Astrocyte (in vitro differentiated cells and primary cell): ENCODE measurements around the gene PEX7. TPM values are rescaled to one million over a fixed set of nuclear protein-coding genes. Genes with fewer than 3 reads are reported as not detected.
"Not testable (repeated sequence)": the region's sequence is repeated elsewhere in the genome, so short reads cannot be mapped to it uniquely, and the experiment has no call there.

Experiments
- DNase-seq: peaks from one replicate; pipeline ENCODE4 v3.0.0-alpha.2; 2010; ENCODE audit warnings: low read depth
- FAIRE-seq: peaks from 2 replicates; lab custom pipeline; 2011; peaks lifted over from hg19 to GRCh38; lab: Jason Lieb, UNC
- H2AFZ ChIP-seq: 2 replicates; pipeline ENCODE4 v1.6.0; 2012; ENCODE audit warnings: low read depth, low read length, inconsistent platforms
- H3K27ac ChIP-seq: 2 replicates; pipeline ENCODE4 v1.5.1; 2011; ENCODE audit warnings: low read depth, low read length, inconsistent platforms
- H3K27me3 ChIP-seq: 2 replicates; pipeline ENCODE4 v1.6.0; 2011; ENCODE audit warnings: low read length, inconsistent platforms; ENCODE audit not compliant: insufficient read depth
- H3K36me3 ChIP-seq: 2 replicates; pipeline ENCODE4 v1.5.1; 2011; ENCODE audit warnings: low read length, inconsistent platforms; ENCODE audit not compliant: insufficient read depth
- H3K4me1 ChIP-seq: 2 replicates; pipeline ENCODE4 v1.5.1; 2011; ENCODE audit warnings: low read length, inconsistent platforms; ENCODE audit not compliant: insufficient read depth
- H3K4me2 ChIP-seq: 2 replicates; pipeline ENCODE4 v1.6.0; 2012; ENCODE audit warnings: low read length, inconsistent platforms
- H3K4me3 ChIP-seq: 2 replicates; pipeline ENCODE4 v1.5.1; 2011; ENCODE audit warnings: low read depth, mild to moderate bottlenecking, low read length, inconsistent platforms; ENCODE audit not compliant: insufficient read depth
- H3K79me2 ChIP-seq: 2 replicates; pipeline ENCODE4 v1.6.0; 2012; ENCODE audit warnings: mild to moderate bottlenecking, low read length, inconsistent platforms; ENCODE audit not compliant: insufficient read depth
- H3K9ac ChIP-seq: 2 replicates; pipeline ENCODE4 v1.6.0; 2012; ENCODE audit warnings: mild to moderate bottlenecking, low read length, inconsistent platforms
- H3K9me3 ChIP-seq: 2 replicates; pipeline ENCODE4 v1.5.1; 2012; ENCODE audit warnings: low read depth, mild to moderate bottlenecking, low read length, inconsistent platforms; ENCODE audit not compliant: insufficient read depth
- H4K20me1 ChIP-seq: 2 replicates; pipeline ENCODE4 v1.6.0; 2012; ENCODE audit warnings: low read length, inconsistent platforms; ENCODE audit not compliant: insufficient read depth
- H3K27ac Mint-ChIP-seq: one replicate; pipeline ENCODE4 v1.8.0; 2021; ENCODE audit warnings: mild to moderate bottlenecking, mixed read lengths; ENCODE audit not compliant: unreplicated experiment
- H3K27me3 Mint-ChIP-seq: one replicate; pipeline ENCODE4 v1.8.0; 2021; ENCODE audit warnings: low read depth, mixed read lengths; ENCODE audit not compliant: unreplicated experiment
- H3K36me3 Mint-ChIP-seq: one replicate; pipeline ENCODE4 v1.8.0; 2021; ENCODE audit warnings: low read depth, mixed read lengths; ENCODE audit not compliant: unreplicated experiment
- H3K4me1 Mint-ChIP-seq: one replicate; pipeline ENCODE4 v1.8.0; 2021; ENCODE audit warnings: low read depth, mixed read lengths; ENCODE audit not compliant: unreplicated experiment
- H3K4me3 Mint-ChIP-seq: one replicate; pipeline ENCODE4 v1.8.0; 2021; ENCODE audit warnings: mild to moderate bottlenecking, moderate library complexity, mixed read lengths; ENCODE audit not compliant: unreplicated experiment
- H3K9me3 Mint-ChIP-seq: one replicate; pipeline ENCODE4 v1.8.0; 2021; ENCODE audit warnings: mild to moderate bottlenecking, mixed read lengths; ENCODE audit not compliant: unreplicated experiment
- EZH2 ChIP-seq: IDR thresholded peaks from 2 replicates; pipeline ENCODE4 v1.6.1; 2012; ENCODE audit warnings: mild to moderate bottlenecking, low read length, inconsistent platforms; ENCODE audit not compliant: insufficient read depth
- total RNA-seq: library from RNA; stranded (reverse); gene quantifications from 2 replicates; pipeline ENCODE4 v1.2.1, GENCODE V29; 2021
- TF ChIP-seq, protein P1 (sequence below): IDR thresholded peaks from 2 replicates; pipeline ENCODE4 v1.5.1; 2011; ENCODE audit warnings: low read depth, mild to moderate bottlenecking, inconsistent platforms, low read length, moderate library complexity; ENCODE audit not compliant: insufficient read depth

Gene PEX7
- total RNA-seq, 1 donor from 2014 or later = 4.8 TPM

DNA sequence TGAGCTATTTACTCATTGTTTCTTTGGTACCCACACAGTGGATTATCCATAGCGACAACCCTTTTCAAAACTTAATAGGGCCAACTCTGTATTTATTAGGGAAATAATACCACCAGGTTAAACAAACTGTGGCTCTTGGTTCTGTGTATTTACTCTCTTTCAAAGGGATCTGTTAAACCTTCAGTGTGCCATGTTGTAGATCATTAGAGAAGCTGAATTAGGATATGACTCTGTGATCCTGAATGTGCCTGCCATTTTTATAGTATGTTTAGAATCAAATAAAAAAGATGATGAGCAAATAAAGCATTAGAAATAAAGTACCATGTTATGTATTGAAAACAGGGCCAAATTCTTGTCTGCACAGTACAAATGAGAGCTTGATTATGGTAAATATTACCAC is 74.7 kb downstream of the PEX7 start:
- Histone ChIP-seq H3K79me2 (no peaks in the 10 kb centered on the region), H3K9ac (no peak overlapping the region), H3K27me3 (no peaks in the 10 kb centered on the region), H3K4me1 (no peaks in the 10 kb centered on the region), H3K27ac (no peak overlapping the region), H4K20me1 (no peaks in the 10 kb centered on the region), H3K4me3 (no peak overlapping the region), H2AFZ (no peak overlapping the region), H3K36me3 (peaks cover 3% of the 10 kb centered on the region), H3K4me2 (no peak overlapping the region), H3K9me3 (no peaks in the 10 kb centered on the region)
- H3K4me3 Mint-ChIP-seq = no peak overlapping the region
- no peaks in the 10 kb centered on the region for H3K9me3 Mint-ChIP-seq
- H3K27me3 Mint-ChIP-seq = no peaks in the 10 kb centered on the region
- no peak for TF ChIP-seq EZH2
- TF ChIP-seq, protein P1, sequence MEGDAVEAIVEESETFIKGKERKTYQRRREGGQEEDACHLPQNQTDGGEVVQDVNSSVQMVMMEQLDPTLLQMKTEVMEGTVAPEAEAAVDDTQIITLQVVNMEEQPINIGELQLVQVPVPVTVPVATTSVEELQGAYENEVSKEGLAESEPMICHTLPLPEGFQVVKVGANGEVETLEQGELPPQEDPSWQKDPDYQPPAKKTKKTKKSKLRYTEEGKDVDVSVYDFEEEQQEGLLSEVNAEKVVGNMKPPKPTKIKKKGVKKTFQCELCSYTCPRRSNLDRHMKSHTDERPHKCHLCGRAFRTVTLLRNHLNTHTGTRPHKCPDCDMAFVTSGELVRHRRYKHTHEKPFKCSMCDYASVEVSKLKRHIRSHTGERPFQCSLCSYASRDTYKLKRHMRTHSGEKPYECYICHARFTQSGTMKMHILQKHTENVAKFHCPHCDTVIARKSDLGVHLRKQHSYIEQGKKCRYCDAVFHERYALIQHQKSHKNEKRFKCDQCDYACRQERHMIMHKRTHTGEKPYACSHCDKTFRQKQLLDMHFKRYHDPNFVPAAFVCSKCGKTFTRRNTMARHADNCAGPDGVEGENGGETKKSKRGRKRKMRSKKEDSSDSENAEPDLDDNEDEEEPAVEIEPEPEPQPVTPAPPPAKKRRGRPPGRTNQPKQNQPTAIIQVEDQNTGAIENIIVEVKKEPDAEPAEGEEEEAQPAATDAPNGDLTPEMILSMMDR = no peak
- peaks cover 10% of the 10 kb centered on the region for H3K36me3 Mint-ChIP-seq
- H3K27ac Mint-ChIP-seq = no peak overlapping the region
- H3K4me1 Mint-ChIP-seq = no peaks in the 10 kb centered on the region
- no peak for FAIRE-seq
- DNase-seq = no peak

DNA sequence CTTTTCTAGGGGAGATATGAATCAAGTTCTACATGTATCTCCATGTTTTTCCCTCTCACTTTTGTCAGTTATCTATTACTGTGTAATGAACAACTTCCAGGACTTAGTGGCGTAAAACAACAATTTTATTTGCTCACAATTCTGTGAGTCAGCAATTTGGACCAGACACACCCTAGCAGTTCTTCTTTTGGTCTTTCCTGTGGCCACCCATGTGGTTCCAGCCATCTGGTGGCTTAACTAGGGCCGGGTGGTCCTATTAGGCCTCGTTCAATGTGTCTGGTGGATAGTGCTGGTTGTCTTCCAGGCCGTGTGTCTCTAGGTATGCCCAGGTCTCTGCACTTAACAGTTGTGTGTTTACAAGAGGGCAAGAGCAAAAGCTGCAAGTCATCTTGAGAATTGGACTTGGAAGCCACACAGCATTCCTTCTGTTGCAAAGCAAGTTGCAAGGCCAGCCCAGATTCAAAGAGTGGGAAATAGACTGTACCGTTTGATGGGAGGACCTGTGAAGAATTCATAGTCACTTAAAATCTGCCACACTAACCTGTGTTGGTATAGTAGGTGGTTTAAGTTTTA is 78.9 kb downstream of the PEX7 start:
- no peaks in the 10 kb centered on the region for H3K9me3 Mint-ChIP-seq
- Histone ChIP-seq H3K27me3 (no peaks in the 10 kb centered on the region), H3K9me3 (no peaks in the 10 kb centered on the region), H3K4me1 (no peaks in the 10 kb centered on the region), H3K4me2 (no peak overlapping the region), H3K9ac (no peak overlapping the region), H2AFZ (no peak overlapping the region), H4K20me1 (no peaks in the 10 kb centered on the region), H3K36me3 (peaks cover 3% of the 10 kb centered on the region), H3K79me2 (no peaks in the 10 kb centered on the region), H3K4me3 (no peak overlapping the region), H3K27ac (no peak overlapping the region)
- no peak overlapping the region for H3K4me3 Mint-ChIP-seq
- DNase-seq (no peak), FAIRE-seq (no peak)
- no peaks in the 10 kb centered on the region for H3K27me3 Mint-ChIP-seq
- peaks cover 10% of the 10 kb centered on the region for H3K36me3 Mint-ChIP-seq
- no peaks in the 10 kb centered on the region for H3K4me1 Mint-ChIP-seq
- TF ChIP-seq, protein P1 = no peak
- TF ChIP-seq EZH2 = no peak
- H3K27ac Mint-ChIP-seq = no peak overlapping the region

DNA sequence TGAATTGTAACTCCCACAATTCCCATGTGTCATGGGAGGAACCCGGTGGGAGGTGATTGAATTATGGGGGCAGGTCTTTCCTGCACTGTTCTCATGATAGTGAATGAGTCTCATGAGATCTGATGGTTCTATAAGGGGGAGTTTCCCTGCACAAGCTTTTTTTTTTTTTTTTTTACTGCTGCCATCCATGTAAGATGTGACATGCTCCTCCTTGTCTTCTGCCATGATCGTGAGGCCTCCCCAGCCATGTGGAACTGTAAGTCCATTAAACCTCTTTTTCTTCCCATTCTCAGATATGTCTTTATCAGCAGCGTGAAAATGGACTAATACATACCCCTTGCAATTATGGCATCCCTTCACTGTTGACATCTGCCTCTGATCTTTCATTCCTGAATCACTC is 82.1 kb downstream of the PEX7 start:
- not testable (repeated sequence) for H3K9ac ChIP-seq, FAIRE-seq, H3K36me3 ChIP-seq, H3K9me3 ChIP-seq, H4K20me1 ChIP-seq, H3K79me2 ChIP-seq, H3K27me3 Mint-ChIP-seq, H3K4me3 ChIP-seq, H2AFZ ChIP-seq, H3K27me3 ChIP-seq, H3K4me1 ChIP-seq, H3K4me2 ChIP-seq, H3K4me3 Mint-ChIP-seq, H3K36me3 Mint-ChIP-seq, H3K27ac ChIP-seq, H3K27ac Mint-ChIP-seq, H3K9me3 Mint-ChIP-seq, DNase-seq, H3K4me1 Mint-ChIP-seq
